GM21390 (cell line): ENCODE measurements around the gene NABP2.
"Not testable (repeated sequence)": the region's sequence is repeated elsewhere in the genome, so short reads cannot be mapped to it uniquely, and the experiment has no call there.

ENCODE experiments used
- ATAC-seq: cut with Tn5 transposase; IDR thresholded peaks from one replicate; pipeline ENCODE4 v1.9.1; 2021; ENCODE audit not compliant: unreplicated experiment

The NABP2 gene

DNA sequence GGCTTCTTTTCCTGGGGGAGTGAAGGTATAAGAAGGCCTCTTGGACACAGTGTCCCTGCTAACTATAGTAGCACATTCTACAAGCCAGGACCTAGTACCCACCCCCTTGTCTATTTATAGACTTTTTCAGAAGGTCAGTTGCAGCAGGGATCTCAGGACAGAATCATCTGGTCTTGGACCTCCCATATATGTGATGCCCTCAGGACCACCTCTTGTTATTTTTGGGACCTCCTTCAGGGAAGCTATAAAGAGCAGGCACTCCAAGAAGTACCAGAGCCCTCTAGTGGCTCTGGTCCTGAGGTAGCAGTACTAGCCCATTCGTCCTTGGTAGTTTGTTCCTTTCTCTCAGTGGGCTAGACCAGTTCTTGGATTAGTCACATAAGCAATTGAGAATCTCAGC is 46.9 kb downstream of the NABP2 start:
- no peak for ATAC-seq

DNA sequence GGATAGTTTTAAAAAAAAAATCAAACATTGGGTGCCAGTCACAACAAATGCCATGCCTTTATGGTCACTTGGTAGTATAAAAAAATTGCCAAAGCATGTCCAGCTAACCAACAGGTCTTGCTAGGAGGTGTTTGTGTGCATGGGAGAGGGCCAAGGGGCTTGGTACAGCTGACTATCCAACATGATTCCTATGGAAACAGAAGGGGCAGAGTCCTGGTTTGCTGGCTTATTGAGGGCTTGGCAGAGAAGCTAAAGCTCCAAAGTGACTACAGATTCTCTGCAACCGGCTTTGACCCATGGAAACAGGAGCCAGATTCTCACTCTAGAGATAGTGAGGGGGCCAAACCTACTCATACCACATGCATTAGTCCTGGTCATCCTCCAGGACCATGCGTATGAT is 48.3 kb downstream of the NABP2 start:
- ATAC-seq = not testable (repeated sequence)

DNA sequence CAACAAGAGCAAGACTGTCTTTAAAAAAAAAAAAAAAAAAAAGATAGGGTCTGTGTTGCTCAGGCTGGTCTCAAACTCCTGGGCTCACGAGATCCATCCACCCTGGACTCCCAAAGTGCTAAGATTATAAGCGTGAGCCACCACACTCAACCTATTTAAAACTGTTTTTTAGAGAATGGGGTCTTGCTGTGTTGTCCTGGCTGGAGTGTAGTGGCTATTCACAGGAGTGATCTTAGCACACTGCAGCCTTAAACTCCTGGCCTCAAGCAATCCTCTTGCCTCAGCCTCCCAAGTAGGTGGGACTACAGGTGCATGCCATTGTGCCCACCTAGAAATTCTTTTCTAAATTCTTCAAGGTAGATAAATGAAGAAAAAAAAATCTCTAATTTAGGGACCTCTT is 50.2 kb downstream of the NABP2 start:
- no peak for ATAC-seq

DNA sequence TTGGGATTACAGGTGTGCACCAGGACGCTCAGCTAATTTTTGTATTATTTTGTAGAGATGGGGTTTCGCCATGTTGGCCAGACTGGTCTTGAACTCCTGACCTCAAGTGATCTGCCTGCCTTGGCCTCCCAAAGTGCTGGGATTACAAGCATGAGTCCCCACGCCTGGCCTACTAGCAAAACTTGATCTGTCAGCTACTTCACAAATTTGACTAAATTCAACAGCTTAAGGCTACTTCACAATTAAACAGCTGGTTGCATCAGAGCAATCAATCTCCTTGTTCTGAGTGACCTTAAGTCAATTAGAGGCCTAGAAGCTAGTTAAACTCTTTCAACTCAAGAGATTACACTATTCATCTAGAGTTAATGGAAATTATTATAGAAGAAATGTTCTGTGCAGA is 54.8 kb downstream of the NABP2 start:
- no peak for ATAC-seq
